Gastrocnemius medialis (tissue), 4 donors: ENCODE results near the gene ZNF23. TPM values are rescaled to one million over a fixed set of nuclear protein-coding genes. Genes with fewer than 3 reads are reported as not detected.
"Not testable (repeated sequence)": the region's sequence is repeated elsewhere in the genome, so short reads cannot be mapped to it uniquely, and the experiment has no call there.

Experiments used
- ATAC-seq, 2 donors: fragments of 150-250 bp; one replicate each; pipeline ENCODE4 v1.9.1; 2016
- DNase-seq, 2 donors: peaks; one replicate each; pipeline ENCODE4 v3.0.0-alpha.2; 2019
- H3K27ac ChIP-seq, 4 donors: fragments of 200-600 bp; sonication (generic); 1 replicate in 1 of 4; 2 replicates in 3 of 4; pipeline ENCODE4 v1.5.1; 2016 to 2018; ENCODE audit warnings: mild to moderate bottlenecking in 2 of 4, moderate library complexity in 1 of 4
- H3K27me3 ChIP-seq, 3 donors: fragments of 200-600 bp; sonication (generic) in 2 of 3; 1 replicate in 1 of 3; 2 replicates in 2 of 3; pipeline versions ENCODE4 v1.5.1 to v1.6.0; 2016 to 2019; ENCODE audit warnings: mild to moderate bottlenecking in 1 of 3, moderate library complexity in 1 of 3
- H3K36me3 ChIP-seq, 2 donors: fragments of 200-600 bp; sonication (generic) in 1 of 2; one replicate each; pipeline ENCODE4 v1.5.1; 2017 to 2018
- H3K4me1 ChIP-seq, 2 donors: fragments of 200-600 bp; sonication (generic) in 1 of 2; one replicate each; pipeline ENCODE4 v1.5.1; 2016 to 2017; ENCODE audit warnings: mild to moderate bottlenecking in 2 of 2
- H3K4me3 ChIP-seq, 4 donors: fragments of 200-600 bp; sonication (generic) in 3 of 4; 1 replicate in 1 of 4; 2 replicates in 3 of 4; pipeline ENCODE4 v1.5.1; 2016 to 2019; ENCODE audit warnings: mild to moderate bottlenecking in 2 of 4
- H3K9me3 ChIP-seq, 3 donors: fragments of 200-600 bp; sonication (generic) in 2 of 3; 1 replicate in 1 of 3; 2 replicates in 2 of 3; pipeline ENCODE4 v1.5.1; 2016 to 2019
- POLR2A ChIP-seq, 2 donors: fragments of 450-650 bp; IDR thresholded peaks; one replicate each; pipeline ENCODE4 v1.6.1; 2017; ENCODE audit warnings: antibody characterized with exemption in 2 of 2, mild to moderate bottlenecking in 2 of 2, moderate library complexity in 2 of 2
- in situ Hi-C, 4 donors: fragments of 200-750 bp; cut with MboI; loops; one replicate each; pipeline versions ENCODE4 v1.15.0 to v1.8.0; 2017; ENCODE audit warnings: low sequenced_read_pairs in 4 of 4
- intact Hi-C: fragments of 100-400 bp; cut with DNase I; formaldehyde crosslinking; loops from one replicate; pipeline ENCODE4 v1.15.1; 2023; ENCODE audit warnings: low total_unique reads
- total RNA-seq, 4 donors: library from RNA; depleted of rRNA; stranded (reverse); fragments of >200 nt; gene quantifications; one replicate each; pipeline versions ENCODE4 v1.1.0 to v1.2.3, GENCODE V29; 2016
- TF ChIP-seq, protein P1 (sequence below), 5 experiments: fragments of 450-650 bp in 3 of 5; fragments of 200-600 bp in 2 of 5; sonication (generic) in 2 of 5; IDR thresholded peaks in 4 of 5; conservative IDR thresholded peaks in 1 of 5; 1 replicate in 4 of 5; 2 replicates in 1 of 5; pipeline ENCODE4 v1.5.1; 2016 to 2019; ENCODE audit warnings: antibody characterized with exemption in 5 of 5, mild to moderate bottlenecking in 3 of 5, moderate library complexity in 3 of 5

Gene ZNF23
- 1 to 10 TPM; 3.6 to 5.6 (median 4.7) TPM for total RNA-seq

DNA sequence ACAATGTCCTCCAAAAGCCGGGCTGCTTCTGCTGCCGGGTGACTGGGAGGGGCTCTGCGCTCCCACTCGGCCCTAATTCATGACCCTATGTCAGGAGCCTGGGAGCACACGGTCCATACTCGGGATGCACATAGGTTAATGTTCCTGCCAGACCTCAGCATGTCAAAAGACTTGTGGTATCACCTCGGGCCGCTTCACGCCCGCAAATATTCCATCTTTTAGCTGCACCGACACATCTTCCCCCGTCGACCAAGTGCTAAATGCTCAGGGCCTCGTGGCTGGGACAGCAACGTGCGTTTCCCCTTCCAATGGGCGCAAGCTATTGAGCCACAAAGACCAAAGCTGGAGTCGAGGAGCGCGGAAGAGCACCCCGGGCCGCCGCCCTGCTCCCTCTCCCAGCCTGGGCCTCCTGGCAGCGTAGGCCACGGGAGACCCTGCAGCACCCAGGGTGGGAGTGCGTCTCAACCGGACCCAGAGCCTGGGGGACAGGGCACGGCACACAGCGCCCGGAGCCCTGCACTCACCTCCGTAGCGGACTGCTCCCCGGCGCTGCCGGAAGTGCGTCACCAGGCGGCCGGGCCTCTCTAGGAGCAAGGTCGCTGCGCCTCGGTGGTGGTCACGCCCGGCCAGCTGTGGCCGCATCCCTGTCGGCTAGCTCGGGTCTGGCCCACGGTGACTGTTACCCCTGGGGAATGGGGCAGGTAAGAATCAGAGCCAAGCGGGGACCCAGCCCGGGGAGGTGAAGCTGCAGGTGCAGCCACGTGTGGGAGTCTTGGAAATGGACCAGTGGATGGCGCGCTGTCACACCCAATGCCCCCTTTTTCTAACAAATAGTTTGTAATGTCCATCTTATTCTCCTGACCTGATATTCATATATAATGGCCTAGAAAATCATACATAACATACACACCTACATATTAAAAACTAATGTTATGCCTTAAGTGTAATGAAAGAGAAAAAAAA, at the start of gene ZNF23:
TSS of gene ZNF23 (minus strand) at position 562 of the 963 bp plus-strand sequence. CDS start 5,451 bp downstream, outside the sequence.
- peaks cover 14 to 21% of the 10 kb centered on the region in 2 donors for H3K4me1 ChIP-seq
- H3K36me3 ChIP-seq: no peaks in the 10 kb centered on the region
- no peaks in the 10 kb centered on the region for H3K27me3 ChIP-seq
- H3K4me3 ChIP-seq: peak within 1 kb of the TSS; percentile 87 to 100 (median 98)
- peak; percentile 47 to 65 for TF ChIP-seq POLR2A (IDR thresholded peaks at IDR 0.05)
- TF ChIP-seq, protein P1, sequence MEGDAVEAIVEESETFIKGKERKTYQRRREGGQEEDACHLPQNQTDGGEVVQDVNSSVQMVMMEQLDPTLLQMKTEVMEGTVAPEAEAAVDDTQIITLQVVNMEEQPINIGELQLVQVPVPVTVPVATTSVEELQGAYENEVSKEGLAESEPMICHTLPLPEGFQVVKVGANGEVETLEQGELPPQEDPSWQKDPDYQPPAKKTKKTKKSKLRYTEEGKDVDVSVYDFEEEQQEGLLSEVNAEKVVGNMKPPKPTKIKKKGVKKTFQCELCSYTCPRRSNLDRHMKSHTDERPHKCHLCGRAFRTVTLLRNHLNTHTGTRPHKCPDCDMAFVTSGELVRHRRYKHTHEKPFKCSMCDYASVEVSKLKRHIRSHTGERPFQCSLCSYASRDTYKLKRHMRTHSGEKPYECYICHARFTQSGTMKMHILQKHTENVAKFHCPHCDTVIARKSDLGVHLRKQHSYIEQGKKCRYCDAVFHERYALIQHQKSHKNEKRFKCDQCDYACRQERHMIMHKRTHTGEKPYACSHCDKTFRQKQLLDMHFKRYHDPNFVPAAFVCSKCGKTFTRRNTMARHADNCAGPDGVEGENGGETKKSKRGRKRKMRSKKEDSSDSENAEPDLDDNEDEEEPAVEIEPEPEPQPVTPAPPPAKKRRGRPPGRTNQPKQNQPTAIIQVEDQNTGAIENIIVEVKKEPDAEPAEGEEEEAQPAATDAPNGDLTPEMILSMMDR (IDR thresholded peaks at IDR 0.05 in 4 of 5, conservative IDR thresholded peaks at IDR 0.05 in 1 of 5): no peak
- DNase-seq (peak; percentile 72 to 74), ATAC-seq (peak; percentile 97)
- in situ Hi-C loops (no loop called here), intact Hi-C loops (loop anchor here (1.0 to 5.0 kb wide), 3 partner anchors 22 to 631 kb away; partner anchors contain the start of genes CMTR2, DHX38 and TXNL4B)
- peak within 1 kb of the TSS; percentile 87 to 94 (median 90) for H3K27ac ChIP-seq
- H3K9me3 ChIP-seq: no peaks in the 10 kb centered on the region

DNA sequence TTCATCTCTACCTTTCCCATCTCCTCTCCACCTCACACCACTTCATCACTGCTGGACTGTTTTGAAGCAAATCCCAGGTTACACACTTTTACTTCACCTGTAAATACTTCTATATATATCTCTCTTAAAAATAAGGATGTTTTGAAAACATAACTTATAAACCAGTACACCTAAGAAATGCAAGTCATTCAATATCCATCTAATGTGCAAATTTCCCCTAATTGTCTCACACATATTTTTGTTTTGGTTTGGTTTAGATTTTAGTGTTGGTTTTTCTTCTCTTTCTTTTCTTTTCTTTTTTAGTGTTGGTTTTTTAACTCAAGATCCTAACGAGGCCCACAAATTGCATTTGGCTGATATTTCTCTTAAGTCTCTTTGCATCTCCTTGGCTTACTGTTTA, 45.0 kb upstream of the ZNF23 start:
- Histone ChIP-seq H3K27ac (no peak overlapping the region), H3K36me3 (no peaks in the 10 kb centered on the region), H3K4me3 (no peak overlapping the region), H3K9me3 (no peaks in the 10 kb centered on the region), H3K27me3 (no peaks in the 10 kb centered on the region), H3K4me1 (no peaks in the 10 kb centered on the region)
- ATAC-seq: no peak
- TF ChIP-seq, protein P1 (IDR thresholded peaks at IDR 0.05 in 4 of 5, conservative IDR thresholded peaks at IDR 0.05 in 1 of 5): no peak
- TF ChIP-seq POLR2A (IDR thresholded peaks at IDR 0.05): no peak
- DNase-seq: no peak
- intact Hi-C loops (no loop called here), in situ Hi-C loops (loop anchor here in 2 of 4 donors (10.0 to 25.0 kb wide), 2 partner anchors 92 to 105 kb away; no protein-coding TSS in a partner anchor)

DNA sequence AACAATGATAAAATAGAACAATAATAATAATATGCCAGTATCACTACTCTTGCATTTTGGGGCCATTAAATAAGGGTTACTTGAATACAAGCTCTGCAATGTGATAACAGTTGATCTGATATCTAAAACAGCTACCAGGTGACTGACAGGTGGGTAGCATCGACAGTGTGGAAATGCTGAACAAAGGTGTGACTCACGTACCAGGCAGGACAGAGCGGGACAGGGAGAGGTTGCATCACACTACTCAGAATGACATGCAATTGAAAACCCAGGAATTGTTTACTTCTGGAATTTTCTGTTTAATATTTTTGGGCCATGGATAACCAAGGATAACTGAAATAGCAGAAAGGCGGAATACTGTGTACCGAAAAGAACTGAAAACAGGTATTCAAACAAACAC, 42.9 kb upstream of the ZNF23 start:
- intact Hi-C loops (no loop called here), in situ Hi-C loops (loop anchor here in 2 of 4 donors (10.0 to 25.0 kb wide), 2 partner anchors 90 to 107 kb away; no protein-coding TSS in a partner anchor)
- Histone ChIP-seq H3K4me1 (no peaks in the 10 kb centered on the region), H3K27me3 (peaks cover 0 to 6% (median 5%) of the 10 kb centered on the region in 3 donors), H3K36me3 (no peaks in the 10 kb centered on the region), H3K27ac (no peak overlapping the region), H3K9me3 (no peaks in the 10 kb centered on the region), H3K4me3 (no peak overlapping the region)
- TF ChIP-seq, protein P1 (IDR thresholded peaks at IDR 0.05 in 4 of 5, conservative IDR thresholded peaks at IDR 0.05 in 1 of 5): no peak
- no peak for TF ChIP-seq POLR2A (IDR thresholded peaks at IDR 0.05)
- ATAC-seq: no peak
- DNase-seq: no peak

DNA sequence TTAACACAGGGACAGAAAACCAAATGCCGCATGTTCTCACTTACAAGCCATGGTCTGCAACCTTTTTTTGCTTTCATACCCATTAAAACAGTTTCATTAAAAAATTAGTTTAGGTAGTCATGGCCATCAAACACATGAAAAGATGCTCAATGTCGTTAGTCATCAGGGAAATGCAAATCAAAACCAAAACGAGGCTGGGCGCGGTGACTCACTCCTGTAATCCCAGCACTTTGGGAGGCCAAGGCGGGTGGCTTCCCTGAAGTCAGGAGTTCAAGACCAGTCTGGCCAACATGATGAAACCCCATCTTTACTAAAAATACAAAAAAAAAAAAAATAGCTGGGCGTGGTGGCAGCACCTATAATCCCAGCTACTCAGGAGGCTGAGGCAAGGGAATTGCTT, 42.0 kb upstream of the ZNF23 start:
- in situ Hi-C loops: loop anchor here in 2 of 4 donors (10.0 to 25.0 kb wide), 2 partner anchors 89 to 108 kb away; no protein-coding TSS in a partner anchor
- H3K4me3 ChIP-seq, H3K27me3 ChIP-seq, H3K27ac ChIP-seq, DNase-seq, H3K36me3 ChIP-seq, H3K4me1 ChIP-seq, H3K9me3 ChIP-seq, intact Hi-C loops, ATAC-seq: not testable (repeated sequence)

DNA sequence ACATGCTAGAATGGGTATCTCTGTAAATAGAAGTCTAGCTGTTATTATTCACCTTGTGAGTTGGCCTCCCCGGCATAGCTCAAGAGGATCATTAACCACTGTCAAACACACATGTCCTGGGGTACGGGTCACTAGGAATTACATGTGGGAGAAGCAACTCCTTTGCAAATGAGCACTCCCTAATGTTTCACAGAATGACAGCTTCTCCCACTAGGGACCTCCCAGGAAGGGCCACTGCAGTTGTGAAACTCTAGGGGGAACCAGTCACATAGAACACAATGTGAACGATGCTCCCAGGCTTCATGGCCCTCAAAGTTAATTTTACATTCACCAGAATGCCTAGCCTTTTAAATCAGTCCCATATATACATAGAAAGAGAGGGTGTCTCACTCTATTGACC, 39.5 kb upstream of the ZNF23 start:
- no peaks in the 10 kb centered on the region for H3K36me3 ChIP-seq
- intact Hi-C loops (no loop called here), in situ Hi-C loops (loop anchor here in 2 of 4 donors (10.0 to 25.0 kb wide), 2 partner anchors 87 to 111 kb away; no protein-coding TSS in a partner anchor)
- ATAC-seq (no peak), DNase-seq (no peak)
- TF ChIP-seq, protein P1 (IDR thresholded peaks at IDR 0.05 in 4 of 5, conservative IDR thresholded peaks at IDR 0.05 in 1 of 5): no peak
- no peak for TF ChIP-seq POLR2A (IDR thresholded peaks at IDR 0.05)
- peaks cover 0 to 6% (median 5%) of the 10 kb centered on the region in 3 donors for H3K27me3 ChIP-seq
- no peak overlapping the region for H3K4me3 ChIP-seq
- H3K27ac ChIP-seq: no peak overlapping the region
- no peaks in the 10 kb centered on the region for H3K4me1 ChIP-seq
- no peaks in the 10 kb centered on the region for H3K9me3 ChIP-seq
